ENCODE results near the gene FBXO30. TPM values are rescaled to one million over a fixed set of nuclear protein-coding genes. Genes with fewer than 3 reads are reported as not detected.

FBXO30 gene
- total RNA-seq, 1 experiment from 2014 or later = 12.2 TPM

DNA sequence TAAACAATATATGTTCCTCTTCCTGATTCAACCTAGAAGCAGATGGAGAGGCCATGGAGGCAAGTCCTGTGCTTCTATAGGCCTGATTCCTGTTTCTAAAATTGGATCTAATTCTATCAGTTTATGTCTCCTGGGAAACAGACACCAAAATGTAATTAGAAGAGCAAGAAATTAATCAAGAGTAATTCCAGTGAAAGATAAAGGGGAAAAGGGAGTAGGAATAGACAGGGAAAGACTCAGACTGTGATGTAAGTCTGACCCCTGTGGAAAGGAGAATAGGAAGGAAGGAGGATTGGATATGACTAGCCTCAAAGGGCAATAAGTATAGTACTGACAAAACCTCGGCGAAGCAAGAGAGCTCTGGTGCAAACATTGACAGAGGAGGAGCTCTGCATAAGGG lies 33.9 kb upstream of the FBXO30 start:
- CTCF ChIA-PET = no interaction called here
- H3K4me3 ChIP-seq (ENCODE audit: low read depth, low read length, poor library complexity, severe bottlenecking) = no peak overlapping the region
- intact Hi-C loops (cut with micrococcal nuclease; ENCODE audit: unreplicated experiment) = no loop called here
- H3K4me1 ChIP-seq (ENCODE audit: insufficient read depth, low read length, poor library complexity, severe bottlenecking) = peaks cover 9% of the 10 kb centered on the region
- H3K27ac ChIP-seq (ENCODE audit: low read depth, low read length, poor library complexity, severe bottlenecking) = no peak overlapping the region
- no peaks in the 10 kb centered on the region for H3K27me3 ChIP-seq (replicated peaks; ENCODE audit: insufficient read depth, low read depth, low read length, poor library complexity)
- no peaks in the 10 kb centered on the region for H3K9me3 ChIP-seq (ENCODE audit: low read depth, low read length, poor library complexity, severe bottlenecking)
- POLR2A ChIA-PET (ENCODE audit: low non-redundant PET) = no interaction called here
- BruUV-seq (replicated peaks) = no TSS peak
- no peak for TF ChIP-seq EZH2 (IDR thresholded peaks at IDR 0.05; ENCODE audit: borderline replicate concordance, low read depth, low read length, poor library complexity, severe bottlenecking)
- TF ChIP-seq, protein P1, sequence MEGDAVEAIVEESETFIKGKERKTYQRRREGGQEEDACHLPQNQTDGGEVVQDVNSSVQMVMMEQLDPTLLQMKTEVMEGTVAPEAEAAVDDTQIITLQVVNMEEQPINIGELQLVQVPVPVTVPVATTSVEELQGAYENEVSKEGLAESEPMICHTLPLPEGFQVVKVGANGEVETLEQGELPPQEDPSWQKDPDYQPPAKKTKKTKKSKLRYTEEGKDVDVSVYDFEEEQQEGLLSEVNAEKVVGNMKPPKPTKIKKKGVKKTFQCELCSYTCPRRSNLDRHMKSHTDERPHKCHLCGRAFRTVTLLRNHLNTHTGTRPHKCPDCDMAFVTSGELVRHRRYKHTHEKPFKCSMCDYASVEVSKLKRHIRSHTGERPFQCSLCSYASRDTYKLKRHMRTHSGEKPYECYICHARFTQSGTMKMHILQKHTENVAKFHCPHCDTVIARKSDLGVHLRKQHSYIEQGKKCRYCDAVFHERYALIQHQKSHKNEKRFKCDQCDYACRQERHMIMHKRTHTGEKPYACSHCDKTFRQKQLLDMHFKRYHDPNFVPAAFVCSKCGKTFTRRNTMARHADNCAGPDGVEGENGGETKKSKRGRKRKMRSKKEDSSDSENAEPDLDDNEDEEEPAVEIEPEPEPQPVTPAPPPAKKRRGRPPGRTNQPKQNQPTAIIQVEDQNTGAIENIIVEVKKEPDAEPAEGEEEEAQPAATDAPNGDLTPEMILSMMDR (conservative IDR thresholded peaks at IDR 0.05; ENCODE audit: low read depth, low read length) = no peak
- DNase-seq (ENCODE audit: low spot score) = no peak
- no peaks in the 10 kb centered on the region for H3K36me3 ChIP-seq (ENCODE audit: insufficient read depth, low read length, poor library complexity, severe bottlenecking)

DNA sequence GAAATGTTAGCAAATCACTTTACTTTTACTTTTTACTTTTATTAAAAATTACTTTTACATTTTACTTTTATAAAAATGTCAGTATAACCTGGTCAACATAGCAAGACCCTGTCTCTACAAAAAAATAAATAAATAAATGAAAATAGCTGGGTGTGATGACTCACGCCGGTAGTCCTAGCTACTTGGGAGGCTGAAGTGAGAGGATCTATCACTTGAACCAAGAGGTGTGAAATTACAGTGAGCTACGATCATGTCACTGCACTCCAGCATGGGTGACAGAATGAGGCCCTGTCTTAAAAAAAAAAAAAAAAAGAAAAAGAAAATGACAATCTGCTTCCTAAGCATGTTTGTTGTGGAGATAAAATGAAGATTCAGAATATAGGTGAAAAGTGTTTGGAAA lies 31.0 kb upstream of the FBXO30 start:
- DNase-seq (ENCODE audit: low spot score) = peak; percentile 6

GRCh38 chr6:145844933-145845540 lies 30.4 kb upstream of the FBXO30 start:
- no peaks in the 10 kb centered on the region for H3K36me3 ChIP-seq (ENCODE audit: insufficient read depth, low read length, poor library complexity, severe bottlenecking)
- no peak overlapping the region for H3K27ac ChIP-seq (ENCODE audit: low read depth, low read length, poor library complexity, severe bottlenecking)
- TF ChIP-seq, protein P1 (conservative IDR thresholded peaks at IDR 0.05; ENCODE audit: low read depth, low read length) = no peak
- TF ChIP-seq EZH2 (IDR thresholded peaks at IDR 0.05; ENCODE audit: borderline replicate concordance, low read depth, low read length, poor library complexity, severe bottlenecking) = no peak
- BruUV-seq (replicated peaks) = no TSS peak
- intact Hi-C loops (cut with micrococcal nuclease; ENCODE audit: unreplicated experiment) = no loop called here
- H3K27me3 ChIP-seq (replicated peaks; ENCODE audit: insufficient read depth, low read depth, low read length, poor library complexity) = no peaks in the 10 kb centered on the region
- no peak overlapping the region for H3K4me3 ChIP-seq (ENCODE audit: low read depth, low read length, poor library complexity, severe bottlenecking)
- no peaks in the 10 kb centered on the region for H3K9me3 ChIP-seq (ENCODE audit: low read depth, low read length, poor library complexity, severe bottlenecking)
- peak; percentile 88 for DNase-seq (ENCODE audit: low spot score)
- ChIA-PET POLR2A (ENCODE audit: low non-redundant PET) (no interaction called here), CTCF (no interaction called here)
- H3K4me1 ChIP-seq (ENCODE audit: insufficient read depth, low read length, poor library complexity, severe bottlenecking) = peaks cover 9% of the 10 kb centered on the region

More for the DNA sequence above, 31.0 kb upstream of the FBXO30 start:
- no TSS peak for BruUV-seq (replicated peaks)
- no peak overlapping the region for H3K4me3 ChIP-seq (ENCODE audit: low read depth, low read length, poor library complexity, severe bottlenecking)
- H3K27me3 ChIP-seq (replicated peaks; ENCODE audit: insufficient read depth, low read depth, low read length, poor library complexity) = no peaks in the 10 kb centered on the region
- ChIA-PET CTCF (no interaction called here), POLR2A (ENCODE audit: low non-redundant PET) (no interaction called here)
- H3K27ac ChIP-seq (ENCODE audit: low read depth, low read length, poor library complexity, severe bottlenecking) = no peak overlapping the region
- intact Hi-C loops (cut with micrococcal nuclease; ENCODE audit: unreplicated experiment) = no loop called here
- TF ChIP-seq, protein P1 (conservative IDR thresholded peaks at IDR 0.05; ENCODE audit: low read depth, low read length) = no peak
- no peak for TF ChIP-seq EZH2 (IDR thresholded peaks at IDR 0.05; ENCODE audit: borderline replicate concordance, low read depth, low read length, poor library complexity, severe bottlenecking)
- H3K9me3 ChIP-seq (ENCODE audit: low read depth, low read length, poor library complexity, severe bottlenecking) = no peaks in the 10 kb centered on the region
- peaks cover 9% of the 10 kb centered on the region for H3K4me1 ChIP-seq (ENCODE audit: insufficient read depth, low read length, poor library complexity, severe bottlenecking)
- no peaks in the 10 kb centered on the region for H3K36me3 ChIP-seq (ENCODE audit: insufficient read depth, low read length, poor library complexity, severe bottlenecking)

Measured in A673 (cell line).